Heart right ventricle (tissue), 16 donors: ENCODE data around the gene NKX1-1. TPM values are rescaled to one million over a fixed set of nuclear protein-coding genes. Genes with fewer than 3 reads are reported as not detected.
A peak's percentile ranks its signal among the peaks of the same experiment; 100 is the strongest.

Source experiments
- ATAC-seq, 8 donors: fragments of 200-7000 bp; cut with Tn5 transposase; one replicate each; pipeline ENCODE4 v1.9.1; 2020; ENCODE audit warnings: mild to moderate bottlenecking in 8 of 8, moderate library complexity in 8 of 8, moderate number of reproducible peaks in 1 of 8
- DNase-seq, 2 donors: peaks; one replicate each; pipeline ENCODE4 v3.0.0-alpha.2; 2020
- H3K27ac ChIP-seq, 10 donors: fragments of 200-600 bp; sonication (generic) in 2 of 10; one replicate each; pipeline versions ENCODE4 v1.5.0 to v1.8.0; 2020 to 2022; ENCODE audit warnings: mild to moderate bottlenecking in 3 of 10
- H3K27me3 ChIP-seq, 7 donors: fragments of 200-600 bp; one replicate each; pipeline ENCODE4 v1.8.0; 2021 to 2022; ENCODE audit warnings: mild to moderate bottlenecking in 2 of 7
- H3K36me3 ChIP-seq, 9 donors: fragments of 200-600 bp; sonication (generic) in 1 of 9; one replicate each; pipeline versions ENCODE4 v1.5.0 to v1.8.0; 2020 to 2022; ENCODE audit warnings: mild to moderate bottlenecking in 2 of 9
- H3K4me1 ChIP-seq, 9 donors: fragments of 200-600 bp; sonication (generic) in 1 of 9; one replicate each; pipeline versions ENCODE4 v1.5.0 to v1.8.0; 2020 to 2022; ENCODE audit warnings: mild to moderate bottlenecking in 4 of 9
- H3K4me3 ChIP-seq, 10 donors: fragments of 200-600 bp; sonication (generic) in 2 of 10; one replicate each; pipeline versions ENCODE4 v1.5.0 to v1.8.0; 2020 to 2022; ENCODE audit warnings: mild to moderate bottlenecking in 7 of 10, moderate library complexity in 2 of 10
- H3K9me3 ChIP-seq, 11 donors: fragments of 200-600 bp in 10 of 11; sonication (generic) in 2 of 11; one replicate each; pipeline versions ENCODE4 v1.5.0 to v1.8.0; 2013 to 2022; ENCODE audit warnings: mild to moderate bottlenecking in 2 of 11, control low read depth in 1 of 11, moderate library complexity in 1 of 11
- CTCF ChIP-seq, 9 donors: fragments of 200-600 bp; sonication (generic) in 2 of 9; IDR thresholded peaks; one replicate each; pipeline versions ENCODE4 v1.5.0 to v1.8.0; 2021 to 2022; ENCODE audit warnings: antibody characterized with exemption in 9 of 9, mild to moderate bottlenecking in 5 of 9, moderate library complexity in 1 of 9
- WGBS, 2 donors: extraction: QIAGEN DNeasy Blood & Tissue Kit; methylation state at CpG; one replicate each; pipeline ENCODE4 v1.1.7; 2013; ENCODE audit warnings: inconsistent platforms in 1 of 2; 5-methylcytosine and 5-hydroxymethylcytosine counted together
- intact Hi-C, 10 donors: fragments of 100-400 bp; cut with DNase I; formaldehyde crosslinking; loops; one replicate each; pipeline versions ENCODE4 v1.11.1 to v1.14.2; 2022
- polyA plus RNA-seq, 2 donors: library from polyadenylated mRNA; stranded (reverse); fragments of 200-250 nt; gene quantifications; one replicate each; pipeline ENCODE4 v1.2.3, GENCODE V29; 2013
- total RNA-seq, 10 donors: library from RNA; stranded (reverse); fragmentation: NEBNext Ultra II Directional in 3 of 10; extraction: Animal tissue kit (Norgen Biotek cat#: 25700) in 3 of 10; gene quantifications; one replicate each; pipeline versions ENCODE4 v1.2.1 to v1.2.4, GENCODE V29; 2021 to 2023
- donor health status: Arrhythmogenic right ventricular cardiomyopathy.
- donor health status: ischemic (EF 13 %, LVEDD 7.1; RV severe dilation, severe dysfunction).
- donor health status: healthy with polysubstance abuse.
- donor health status: DM: no; HTN: yes; CAD: no.
- donor health status: DM: no; HTN: no; CAD: no.
- donor health status: ischemic (EF 25% LVEDD 6.9; RV normal size, moderate dysfunction).
- donor health status: ischemic (EF 25% LVEDD 5.7; RV mildly dilated, moderate dysfunction).
- donor health status: healthy.
- donor health status: DM: yes; HTN: yes; CAD: no.
- donor health status: Ischemic cardiomyopathy.
- donor health status: ischemic (EF 35%, LVEDD 5.7; RV mildly dilated, moderate dysfunction).
- donor health status: nonischemic (EF 11% LVEDD 7.7; RV severe dilation, severe dysfunction).
- donor health status: DM: yes; HTN: yes; CAD: no.
- donor health status: PGD.
- donor health status: ischemic (EF 29% LVEDD 5.4; RV normal size, mild dysfunction).
- donor health status: nonischemic (EF 23%, LVEDD 6.1; RV moderate dilation, normal function).

Gene NKX1-1
- total and polyA plus RNA-seq, 12 donors = not detected

- H3K36me3 ChIP-seq = peaks cover 0 to 71% (median 9%) of the 10 kb centered on the region in 9 donors
- ATAC-seq (no peak), DNase-seq (peak in 1 of 2 donors; percentile 4)
- WGBS, 2 donors = 91% methylated on average over 34 of the region's 34 CpGs
- no peak overlapping the region for H3K4me3 ChIP-seq
- intact Hi-C loops = no loop called here
- H3K27me3 ChIP-seq = no peaks in the 10 kb centered on the region
- peaks cover 0 to 17% (median 9%) of the 10 kb centered on the region in 11 donors for H3K9me3 ChIP-seq
- TF ChIP-seq CTCF (IDR thresholded peaks at IDR 0.05) = no peak
- H3K4me1 ChIP-seq = no peaks in the 10 kb centered on the region
- H3K27ac ChIP-seq = no peak overlapping the region
Observed at GRCh38 chr4:1383728-1384591, 22.3 kb downstream of the NKX1-1 start.

DNA sequence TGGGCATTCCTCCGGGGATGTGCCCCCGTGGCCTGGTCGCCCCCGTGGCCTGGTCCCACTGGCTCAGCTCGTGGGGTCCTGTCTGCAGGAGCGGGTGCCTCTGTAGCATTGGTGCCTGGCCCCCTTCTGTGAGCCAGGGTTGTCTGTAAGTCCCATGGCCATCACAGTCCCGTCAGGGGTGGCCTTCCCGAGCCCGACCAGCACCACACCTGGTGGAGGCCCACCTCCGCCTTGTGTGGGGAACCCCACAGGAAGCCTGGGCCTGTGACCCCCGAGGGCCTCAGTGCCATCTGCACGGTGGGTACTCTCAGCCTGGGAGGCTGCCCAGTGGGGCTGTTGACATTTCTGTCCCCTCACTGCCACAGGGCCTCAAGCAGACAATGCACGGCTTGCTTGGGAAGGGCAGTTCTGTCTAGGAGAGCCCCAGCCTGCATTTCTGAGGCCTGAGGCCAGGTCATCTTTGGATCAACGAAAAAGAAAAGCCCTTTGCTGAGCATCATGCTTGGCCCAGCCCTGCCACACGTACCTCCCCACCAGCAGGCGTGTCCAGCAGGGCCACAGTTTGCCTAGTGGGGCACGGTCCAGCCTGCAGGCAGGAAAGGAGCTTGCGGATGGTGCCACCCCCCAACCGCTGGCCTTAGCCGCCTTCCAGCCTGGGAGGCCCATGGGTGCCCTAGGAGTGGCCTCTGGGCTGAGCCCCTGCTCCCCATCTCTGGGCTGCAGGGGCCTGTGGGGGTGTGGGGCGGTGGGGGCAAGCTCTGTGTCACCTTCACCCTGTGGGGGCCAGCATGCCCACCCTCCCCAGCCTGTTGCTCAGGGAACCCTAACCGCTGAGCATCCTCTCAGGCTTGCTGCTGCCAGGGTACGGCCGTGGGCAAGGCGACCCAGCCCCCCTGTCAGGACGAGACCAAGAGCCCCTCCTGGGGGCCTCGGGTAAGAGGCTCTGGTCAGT, 23.2 kb downstream of the NKX1-1 start:
- no peak for ATAC-seq
- H3K27ac ChIP-seq = no peak overlapping the region
- peaks cover 0 to 71% (median 9%) of the 10 kb centered on the region in 9 donors for H3K36me3 ChIP-seq
- no peak overlapping the region for H3K4me3 ChIP-seq
- intact Hi-C loops = no loop called here
- H3K27me3 ChIP-seq = no peaks in the 10 kb centered on the region
- WGBS, 2 donors = 91% methylated on average over 27 of the region's 27 CpGs
- peaks cover 0 to 8% (median under 1%) of the 10 kb centered on the region in 11 donors for H3K9me3 ChIP-seq
- no peaks in the 10 kb centered on the region for H3K4me1 ChIP-seq
- DNase-seq = peak in 1 of 2 donors; percentile 7
- TF ChIP-seq CTCF (IDR thresholded peaks at IDR 0.05) = no peak

- ATAC-seq (no peak), DNase-seq (peak in 1 of 2 donors; percentile 4)
- TF ChIP-seq CTCF (IDR thresholded peaks at IDR 0.05) = no peak
- Histone ChIP-seq H3K4me3 (no peak overlapping the region), H3K36me3 (peaks cover 0 to 72% (median 3%) of the 10 kb centered on the region in 9 donors), H3K27me3 (no peaks in the 10 kb centered on the region), H3K27ac (no peak overlapping the region), H3K4me1 (no peaks in the 10 kb centered on the region), H3K9me3 (no peaks in the 10 kb centered on the region)
- intact Hi-C loops = no loop called here
- 95 to 97% methylated on average over 24 of the region's 24 CpGs for WGBS, 2 donors
Observed at GRCh38 chr4:1381944-1382541, 24.2 kb downstream of the NKX1-1 start.

DNA sequence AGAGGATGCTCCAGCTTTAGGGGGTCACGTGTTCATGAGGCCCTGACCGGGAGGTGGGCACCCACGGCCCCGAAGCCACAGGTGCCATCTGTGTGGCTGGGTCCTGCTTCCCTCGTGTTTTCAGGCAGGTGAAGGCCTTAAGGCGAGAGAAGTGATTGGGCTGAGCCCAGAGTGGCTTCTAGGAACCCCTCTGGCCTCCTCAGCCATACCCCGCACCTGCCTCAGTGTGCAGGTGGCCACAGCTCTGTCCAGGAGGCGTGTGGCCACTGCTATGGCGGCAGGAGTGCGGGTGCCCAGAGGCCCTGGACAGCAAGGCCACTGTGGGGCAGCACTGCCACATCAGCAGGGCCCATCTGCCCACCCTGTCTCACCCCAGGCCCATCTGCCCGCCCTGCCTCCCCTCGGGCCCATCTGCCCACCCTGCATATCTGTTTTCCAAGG, 25.0 kb downstream of the NKX1-1 start:
- no peak for ATAC-seq
- DNase-seq = peak in 1 of 2 donors; percentile 7
- no peaks in the 10 kb centered on the region for H3K4me1 ChIP-seq
- TF ChIP-seq CTCF (IDR thresholded peaks at IDR 0.05) = no peak
- H3K36me3 ChIP-seq = peaks cover 0 to 72% (median under 1%) of the 10 kb centered on the region in 9 donors
- intact Hi-C loops = no loop called here
- H3K27ac ChIP-seq = no peak overlapping the region
- no peaks in the 10 kb centered on the region for H3K9me3 ChIP-seq
- no peaks in the 10 kb centered on the region for H3K27me3 ChIP-seq
- WGBS, 2 donors = 94 to 96% methylated on average over 12 of the region's 12 CpGs
- H3K4me3 ChIP-seq = no peak overlapping the region
